GM21526 (cell line): ENCODE results near the gene NTSR1.
"Not testable (repeated sequence)": the region's sequence is repeated elsewhere in the genome, so short reads cannot be mapped to it uniquely, and the experiment has no call there.

Experiments
- ATAC-seq: cut with Tn5 transposase; IDR thresholded peaks from one replicate; pipeline ENCODE4 v1.9.1; 2021; ENCODE audit warnings: moderate library complexity; ENCODE audit not compliant: unreplicated experiment, low FRiP score

Gene NTSR1

DNA sequence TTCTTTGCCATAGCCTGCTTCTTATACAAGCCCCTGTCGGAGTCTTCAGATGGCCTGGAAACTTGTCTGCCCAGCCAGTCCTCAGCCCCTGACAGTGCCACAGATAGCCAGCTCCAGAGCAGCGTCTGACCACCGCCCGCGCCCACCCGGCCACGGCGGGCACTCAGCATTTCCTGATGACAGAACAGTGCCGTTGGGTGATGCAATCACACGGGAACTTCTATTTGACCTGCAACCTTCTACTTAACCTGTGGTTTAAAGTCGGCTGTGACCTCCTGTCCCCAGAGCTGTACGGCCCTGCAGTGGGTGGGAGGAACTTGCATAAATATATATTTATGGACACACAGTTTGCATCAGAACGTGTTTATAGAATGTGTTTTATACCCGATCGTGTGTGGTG is 36.9 kb upstream of the NTSR1 start:
- ATAC-seq: no peak

GRCh38 chr20:62674370-62674769 is 34.3 kb upstream of the NTSR1 start:
- ATAC-seq: no peak

DNA sequence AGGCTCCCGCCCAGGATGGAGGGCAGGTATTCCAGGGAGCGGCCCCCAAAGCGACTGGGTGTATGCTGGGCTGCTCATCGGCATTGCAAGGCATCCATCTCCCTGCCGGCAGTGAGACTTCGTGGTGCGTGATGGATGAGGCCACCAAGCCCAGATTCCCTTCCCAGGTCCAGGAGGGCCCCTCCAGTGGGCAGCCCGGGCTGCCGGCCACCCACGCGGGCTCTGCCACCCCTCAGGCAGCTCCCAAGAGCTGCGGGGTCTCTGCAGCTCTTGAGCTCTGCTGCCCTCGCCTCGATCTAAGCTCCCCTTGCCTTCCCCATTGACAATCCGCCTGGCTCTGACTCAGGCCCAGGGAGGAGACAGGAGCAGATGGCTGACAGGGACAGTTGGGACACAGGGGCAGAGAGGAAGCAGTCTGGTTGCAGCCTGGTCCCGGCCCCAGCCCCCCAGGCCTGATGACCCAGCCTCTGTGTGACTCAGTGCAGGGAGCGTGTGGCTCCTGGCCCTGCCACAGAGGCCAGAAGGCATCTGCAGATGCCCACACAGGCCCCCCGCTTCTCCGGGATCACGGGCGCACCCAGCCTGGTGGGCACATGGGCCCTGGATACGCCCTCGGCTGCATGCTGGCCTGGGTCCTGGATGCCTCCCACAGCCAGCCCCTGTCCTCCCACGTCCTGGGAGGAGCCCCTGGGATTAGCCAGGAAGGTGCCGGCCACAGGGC is 33.3 kb upstream of the NTSR1 start:
- ATAC-seq: no peak

DNA sequence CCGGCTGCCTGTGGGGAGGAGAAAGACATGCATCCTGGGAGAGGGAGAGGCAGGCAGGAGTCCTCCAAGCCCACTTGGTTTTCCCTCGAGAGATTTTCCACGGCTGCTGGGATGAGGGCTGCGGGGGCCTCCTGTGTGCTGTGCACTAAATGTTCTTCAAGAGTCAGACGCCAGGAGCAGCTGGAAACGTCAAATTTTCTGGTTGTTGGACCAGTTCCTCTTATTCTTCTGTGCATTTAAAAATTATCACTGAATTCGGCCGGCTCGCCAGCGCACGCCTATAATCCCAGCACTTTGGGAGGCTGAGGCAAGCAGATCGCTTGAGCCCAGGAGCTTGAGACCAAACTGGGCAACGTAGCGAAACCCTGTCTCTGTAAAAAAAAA is 32.8 kb upstream of the NTSR1 start:
- no peak for ATAC-seq

GRCh38 chr20:62676976-62677375 is 31.7 kb upstream of the NTSR1 start:
- ATAC-seq: no peak

GRCh38 chr20:62677678-62678077 is 31.0 kb upstream of the NTSR1 start:
- ATAC-seq: no peak

- no peak for ATAC-seq
Measured at GRCh38 chr20:62678553-62678952, 30.1 kb upstream of the NTSR1 start.

- ATAC-seq: no peak
Measured at GRCh38 chr20:62679978-62680589, 28.6 kb upstream of the NTSR1 start.

DNA sequence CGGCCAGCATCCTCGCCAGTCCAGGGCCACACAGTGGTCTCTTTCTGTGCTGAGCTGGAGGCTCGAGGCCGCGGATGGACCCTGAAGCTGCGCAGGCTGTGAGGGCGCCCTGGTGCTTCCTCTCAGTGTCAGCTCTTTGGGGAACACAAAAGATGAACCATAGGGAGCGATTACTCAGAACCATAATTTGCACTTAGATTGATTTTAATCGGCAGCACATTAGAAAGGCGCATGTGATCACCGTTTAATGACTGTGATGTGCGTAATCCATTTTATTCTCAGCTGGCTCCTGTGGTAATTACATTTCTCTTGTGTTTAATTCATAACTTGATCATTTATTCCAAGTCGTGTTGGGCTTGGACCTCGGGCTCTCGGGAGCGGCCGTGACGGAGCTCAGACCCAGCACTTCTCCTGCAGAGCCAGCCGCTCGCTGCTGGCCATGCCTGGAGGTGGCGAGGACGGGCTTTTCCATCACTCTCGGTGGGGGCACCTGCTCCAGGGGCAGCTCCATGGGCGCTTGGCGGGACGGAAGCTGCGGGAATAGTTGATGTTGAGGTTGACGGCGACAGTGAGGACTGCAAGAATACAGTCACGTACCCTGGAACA is 25.6 kb upstream of the NTSR1 start:
- ATAC-seq: no peak

- ATAC-seq: not testable (repeated sequence)
Measured at GRCh38 chr20:62683660-62684322, 24.8 kb upstream of the NTSR1 start.

DNA sequence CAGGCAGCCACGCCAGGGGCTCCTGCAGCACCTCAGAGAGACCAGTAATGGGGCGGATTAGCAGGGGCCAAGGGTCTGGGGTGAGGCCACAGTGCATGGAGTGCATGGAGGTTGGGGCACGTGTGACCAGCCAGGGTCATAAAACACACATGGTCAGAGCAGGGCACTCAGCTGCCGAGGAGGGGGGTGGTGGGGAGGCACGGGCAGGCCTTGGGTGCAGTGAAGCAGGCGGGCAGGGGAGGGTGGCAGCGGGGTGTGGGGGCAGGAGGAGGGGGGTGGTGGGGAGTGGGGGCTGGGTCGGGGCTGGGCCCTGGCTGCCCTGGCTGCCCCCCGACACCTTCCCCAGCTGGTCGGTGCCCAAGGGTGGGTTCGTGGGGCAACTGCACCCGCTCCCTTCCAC is 23.7 kb upstream of the NTSR1 start:
- ATAC-seq: no peak

DNA sequence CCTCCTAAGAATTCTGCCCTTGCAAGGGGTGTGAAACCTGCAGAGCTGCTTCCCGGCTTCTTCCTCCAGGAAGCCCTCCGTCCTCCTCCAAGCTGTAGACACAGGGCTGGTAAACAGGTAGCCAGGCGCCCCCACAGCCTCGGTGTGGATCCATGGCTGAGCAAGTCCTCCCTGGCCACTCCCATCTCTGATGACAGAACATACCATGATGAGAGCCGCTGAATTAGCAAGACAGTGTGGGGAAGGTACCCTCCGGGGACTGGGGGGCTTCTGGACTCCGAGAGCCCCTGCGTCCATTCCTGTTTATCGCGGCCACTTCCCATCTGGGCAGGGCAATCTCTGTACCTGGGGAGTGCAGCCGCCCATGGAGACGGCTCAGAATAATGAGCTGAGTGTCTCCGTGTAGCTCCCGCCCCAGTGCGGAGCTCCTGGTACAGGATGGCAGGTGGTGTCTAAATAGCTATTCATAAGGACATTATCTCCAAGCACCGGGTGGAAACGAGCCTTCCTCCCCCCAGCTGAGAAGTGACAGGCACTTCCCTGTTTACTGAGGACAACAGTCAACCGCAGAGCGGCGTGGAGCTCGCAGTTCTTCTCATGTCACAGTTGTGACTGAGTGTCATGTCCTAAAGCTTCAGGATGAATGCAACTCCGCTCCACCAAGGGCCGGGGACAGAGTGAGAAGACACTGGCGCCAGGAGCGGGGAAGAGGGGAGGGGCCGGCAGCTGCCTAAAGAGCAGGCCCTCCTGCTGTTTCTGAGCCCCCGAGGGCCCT is 22.7 kb upstream of the NTSR1 start:
- no peak for ATAC-seq

- ATAC-seq: no peak
Measured at GRCh38 chr20:62686869-62687830, 21.5 kb upstream of the NTSR1 start.

DNA sequence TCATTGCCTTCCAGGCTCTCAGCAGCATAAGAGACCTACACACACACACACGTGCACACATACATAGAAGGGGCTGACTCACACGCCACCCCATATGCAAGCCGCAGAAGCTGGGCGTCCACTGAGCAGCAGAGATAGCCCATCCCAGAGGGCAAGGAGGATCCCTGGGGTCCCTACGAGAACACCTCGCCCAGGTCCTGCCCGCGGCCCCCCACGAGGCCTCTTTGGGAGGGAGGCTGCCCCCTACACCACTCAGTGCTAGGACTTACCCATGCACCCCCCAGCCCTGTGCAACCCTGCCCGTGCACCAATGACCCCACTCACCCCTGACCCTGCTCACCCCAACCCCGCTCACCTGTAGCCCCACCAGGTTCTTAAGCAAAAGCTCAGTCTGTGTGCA is 20.6 kb upstream of the NTSR1 start:
- ATAC-seq: no peak

GRCh38 chr20:62688855-62689460 is 19.7 kb upstream of the NTSR1 start:
- no peak for ATAC-seq

DNA sequence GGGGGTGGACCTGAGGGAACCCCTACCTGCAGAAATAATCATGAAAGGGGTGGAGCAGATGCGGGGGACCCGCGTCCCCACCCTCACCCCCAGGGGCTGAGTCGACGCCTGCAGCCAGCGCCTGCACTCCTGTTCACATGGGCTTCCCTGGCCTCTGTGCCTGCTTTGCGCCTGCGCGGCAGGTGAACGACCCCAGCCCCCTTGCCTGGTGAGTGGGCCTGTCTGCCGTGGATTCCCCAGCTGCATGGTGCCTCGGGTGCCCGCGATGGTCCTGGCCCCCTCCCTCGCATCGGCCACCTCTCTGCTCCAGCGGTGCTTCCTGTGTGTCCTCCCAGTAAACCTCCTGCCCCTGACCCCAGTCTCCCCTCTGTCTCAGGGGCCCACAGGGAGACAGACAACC is 18.8 kb upstream of the NTSR1 start:
- no peak for ATAC-seq

DNA sequence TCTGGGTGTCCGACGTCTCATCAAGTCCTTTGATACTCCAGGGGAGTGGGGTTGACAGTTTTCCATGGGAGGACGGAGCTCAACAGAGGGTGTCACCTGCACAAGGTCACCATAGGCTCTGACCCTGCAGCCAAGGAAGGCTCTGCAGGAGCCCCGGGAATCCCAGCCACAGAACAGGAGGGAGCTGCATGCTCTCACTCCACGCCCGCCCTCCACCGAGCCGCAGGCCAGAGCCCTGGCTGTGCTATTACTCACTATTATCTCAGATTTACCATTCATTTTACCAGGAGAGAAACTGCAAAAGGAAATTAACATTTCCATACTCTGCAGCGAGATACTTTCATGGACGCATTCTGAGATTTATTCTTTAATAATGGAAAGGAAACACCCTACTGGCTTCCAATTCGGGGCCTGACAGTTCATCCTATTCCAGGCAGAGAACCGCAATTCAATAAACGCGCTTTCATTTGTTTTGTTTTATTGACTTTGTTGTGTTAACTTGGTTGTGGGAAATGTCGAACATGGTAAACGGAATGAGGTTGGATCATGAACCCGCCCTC is 18.3 kb upstream of the NTSR1 start:
- no peak for ATAC-seq

DNA sequence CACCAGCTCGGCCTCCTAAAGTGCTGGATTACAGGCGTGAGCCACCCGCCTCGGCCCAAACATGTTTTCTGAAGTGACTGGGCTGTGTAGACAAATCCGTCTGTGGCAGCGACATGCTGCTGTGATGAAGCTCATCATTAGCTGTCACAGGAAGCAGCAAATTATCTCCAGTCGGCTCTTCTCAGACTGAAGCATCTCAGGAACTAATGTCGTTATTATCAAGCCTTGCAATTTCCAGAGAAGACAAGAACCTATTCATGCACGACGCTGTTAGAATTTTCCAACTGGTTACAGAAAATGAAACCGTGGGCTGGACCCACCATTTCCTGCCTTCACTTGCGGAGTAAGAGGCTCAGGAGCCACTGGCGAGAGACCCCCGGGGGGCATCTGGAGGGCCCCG is 17.1 kb upstream of the NTSR1 start:
- ATAC-seq: no peak

GRCh38 chr20:62692176-62692575 is 16.5 kb upstream of the NTSR1 start:
- no peak for ATAC-seq
